Prostate gland (tissue), 2 donors: ENCODE data around the gene TMEM61. TPM values are rescaled to one million over a fixed set of nuclear protein-coding genes. Genes with fewer than 3 reads are reported as not detected.

Source experiments
- total RNA-seq, 2 donors: library from RNA; depleted of rRNA; stranded (reverse); fragments of >200 nt; gene quantifications; one replicate each; pipeline ENCODE4 v1.1.0, GENCODE V29; 2016

TMEM61 gene
- total RNA-seq, 2 donors from 2014 or later, result 2.4 to 5.4 TPM

Other genes with a start within 250 kb of the TMEM61 start
- gene PARS2, start 216.1 kb upstream of the TMEM61 start, total RNA-seq, result 10 to 100 TPM; 12.0 to 12.2 TPM
- gene TTC22, start 179.3 kb upstream of the TMEM61 start, total RNA-seq, result 10 to 100 TPM; 18.0 to 30.4 TPM
- 100 to 1,000 TPM; 152 to 154 TPM for gene DHCR24, start 93.4 kb upstream of the TMEM61 start, total RNA-seq
- gene BSND, start 18.3 kb downstream of the TMEM61 start, total RNA-seq, result under 1 TPM in 1 of 2 donors, not detected in 1; 0.11 TPM
- under 1 TPM in 1 of 2 donors, not detected in 1; 0.45 TPM for gene PCSK9, start 58.9 kb downstream of the TMEM61 start, total RNA-seq
- 10 to 100 TPM; 29.7 to 44.6 TPM for gene USP24, start 234.7 kb downstream of the TMEM61 start, total RNA-seq